Amygdala (tissue), 56 donors: ENCODE results near the gene CCDC106.

Experiments
- DNase-seq, 56 donors: peaks; one replicate each; lab custom pipeline; 2025; lab: John Stamatoyannopoulos, UW

The CCDC106 gene

DNA sequence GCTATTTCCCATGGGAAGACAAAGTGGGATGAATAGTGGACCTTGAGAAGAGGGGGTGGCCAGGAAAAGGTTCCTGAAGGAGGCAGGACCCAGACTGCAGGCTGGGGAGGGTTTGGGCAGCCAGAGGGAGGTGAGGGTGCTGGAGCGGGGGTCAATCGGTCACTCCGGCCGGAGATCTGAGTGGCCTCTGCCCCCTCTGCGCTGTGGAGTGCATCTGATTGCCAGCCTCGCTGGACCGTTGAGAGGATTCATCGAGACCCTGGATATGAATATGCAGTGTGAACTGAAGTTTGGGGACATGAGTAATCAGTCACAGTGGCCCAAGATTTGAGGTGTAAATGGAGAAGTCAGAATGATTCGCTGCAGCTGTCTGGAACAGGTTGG lies 12.7 kb upstream of the CCDC106 start:
- no peak for DNase-seq

DNA sequence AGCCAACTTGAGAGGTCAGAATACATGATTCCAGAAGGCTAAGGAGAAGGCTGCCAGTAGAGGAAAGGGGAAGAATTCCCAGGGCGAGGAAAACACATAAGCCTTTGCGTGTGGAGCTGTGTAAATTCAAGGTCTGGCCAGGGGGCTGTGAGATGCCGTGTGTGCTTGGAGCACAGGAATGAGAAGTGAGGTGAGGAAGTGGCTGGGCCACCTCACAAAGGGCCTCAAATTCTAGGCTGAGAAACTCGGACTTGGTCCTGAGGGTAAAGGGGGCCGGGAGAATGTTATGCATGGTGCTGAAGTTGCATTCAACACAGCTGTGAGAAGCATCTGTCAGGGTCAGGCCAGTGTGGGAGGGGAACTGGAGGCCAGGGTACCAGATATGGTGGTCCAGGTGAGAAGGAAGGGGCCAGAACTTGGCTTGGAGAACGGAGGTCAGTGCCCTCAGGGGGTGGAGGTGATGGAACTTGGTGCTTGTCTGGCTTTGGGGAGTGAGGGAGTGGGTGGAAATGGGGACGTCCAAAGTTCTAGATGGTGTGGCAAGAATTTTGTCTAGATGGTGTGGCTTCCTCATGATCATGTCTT lies 12.1 kb upstream of the CCDC106 start:
- DNase-seq: no peak

DNA sequence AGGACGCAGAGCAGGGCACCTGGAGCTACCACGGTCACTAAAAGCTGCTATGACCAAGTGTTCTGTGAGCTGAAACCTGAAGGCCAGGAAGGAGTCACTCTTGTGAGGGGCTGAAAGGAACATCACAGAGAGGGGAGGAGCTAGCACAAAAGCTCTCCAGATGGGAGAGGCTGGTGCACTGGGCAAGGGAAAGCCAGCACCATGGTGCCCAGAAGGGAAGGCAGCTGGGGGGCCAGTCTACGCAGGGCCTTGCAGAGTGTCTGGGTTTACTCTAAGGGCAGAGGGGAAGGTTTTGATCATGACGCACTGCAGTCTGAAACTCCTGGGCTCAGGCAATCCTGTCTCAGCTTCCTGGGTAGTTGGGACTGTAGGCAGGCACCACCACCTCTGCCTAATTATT lies 11.3 kb upstream of the CCDC106 start:
- no peak for DNase-seq

DNA sequence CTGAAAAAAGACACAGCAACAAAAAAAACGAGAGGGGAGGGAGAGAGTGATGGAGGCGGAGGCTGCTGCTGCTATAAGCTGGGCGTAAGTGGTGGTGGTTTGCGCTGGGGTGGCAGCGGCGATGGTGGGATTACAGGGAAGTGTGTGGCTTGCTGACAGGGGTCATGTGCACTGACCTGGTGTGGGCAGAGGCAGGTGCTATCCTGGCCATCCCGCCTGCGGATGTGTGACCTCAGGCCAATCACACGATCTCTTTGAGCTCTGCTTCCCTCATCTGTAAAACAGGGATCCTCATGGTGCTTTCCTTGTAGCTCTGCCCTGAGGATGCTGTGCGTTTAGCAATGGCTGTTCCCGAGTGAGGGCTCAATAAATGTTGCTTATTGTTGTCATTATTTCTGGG lies 10.5 kb upstream of the CCDC106 start:
- no peak for DNase-seq

DNA sequence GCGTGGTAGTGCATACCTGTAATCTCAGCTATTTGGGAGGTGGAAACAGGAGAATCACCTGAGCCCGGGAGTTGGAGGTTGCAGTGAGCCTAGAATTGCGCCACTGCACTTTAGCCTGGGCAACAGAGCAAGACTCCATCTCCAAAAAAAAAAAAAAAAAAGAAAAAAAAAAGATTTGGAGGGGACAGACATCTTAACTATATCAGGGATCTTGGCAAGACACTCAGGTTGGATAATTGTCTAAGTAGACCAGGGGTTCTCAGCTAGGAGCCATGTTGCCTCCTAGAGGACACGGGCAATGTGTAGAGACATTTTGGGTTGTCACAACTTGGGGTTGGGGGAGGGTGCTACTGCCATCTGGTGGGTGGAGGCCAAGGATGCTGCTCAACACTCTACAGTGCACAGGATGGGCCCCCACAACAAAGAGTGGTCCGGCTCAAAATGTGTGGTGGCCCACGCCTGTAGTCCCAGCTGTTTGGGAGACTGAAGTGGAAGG lies 9.1 kb upstream of the CCDC106 start:
- peak in 1 of 56 donors; percentile 35 for DNase-seq

DNA sequence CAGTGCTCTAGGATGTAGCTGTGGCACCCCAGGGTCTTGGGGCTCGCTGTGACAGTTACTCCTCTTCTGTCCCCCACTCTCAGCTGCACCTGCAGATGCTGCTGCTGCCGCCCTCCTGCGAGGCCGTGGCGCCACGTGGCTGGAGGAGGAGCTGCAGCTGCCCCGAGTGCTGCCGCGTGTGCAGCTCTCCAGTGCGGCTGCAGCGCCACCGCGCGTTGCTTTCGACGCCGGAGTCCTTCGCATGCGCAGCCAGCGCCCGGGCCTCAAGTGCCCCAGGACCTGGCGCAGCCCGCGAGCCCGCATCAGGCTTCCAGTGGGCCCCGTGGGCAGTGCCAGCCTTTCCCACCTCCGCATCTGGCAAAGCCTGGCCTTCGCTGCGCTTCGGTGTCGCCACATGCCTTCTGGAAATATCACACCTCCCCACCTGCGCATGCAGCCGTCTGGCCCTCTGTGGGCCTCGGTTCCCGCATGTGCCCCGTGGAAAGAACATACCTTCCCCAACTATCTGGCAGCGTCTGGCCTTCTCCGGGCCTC lies 7.9 kb upstream of the CCDC106 start:
- DNase-seq: peak in 32 of 56 donors; percentile 20 to 70 (median 46)

DNA sequence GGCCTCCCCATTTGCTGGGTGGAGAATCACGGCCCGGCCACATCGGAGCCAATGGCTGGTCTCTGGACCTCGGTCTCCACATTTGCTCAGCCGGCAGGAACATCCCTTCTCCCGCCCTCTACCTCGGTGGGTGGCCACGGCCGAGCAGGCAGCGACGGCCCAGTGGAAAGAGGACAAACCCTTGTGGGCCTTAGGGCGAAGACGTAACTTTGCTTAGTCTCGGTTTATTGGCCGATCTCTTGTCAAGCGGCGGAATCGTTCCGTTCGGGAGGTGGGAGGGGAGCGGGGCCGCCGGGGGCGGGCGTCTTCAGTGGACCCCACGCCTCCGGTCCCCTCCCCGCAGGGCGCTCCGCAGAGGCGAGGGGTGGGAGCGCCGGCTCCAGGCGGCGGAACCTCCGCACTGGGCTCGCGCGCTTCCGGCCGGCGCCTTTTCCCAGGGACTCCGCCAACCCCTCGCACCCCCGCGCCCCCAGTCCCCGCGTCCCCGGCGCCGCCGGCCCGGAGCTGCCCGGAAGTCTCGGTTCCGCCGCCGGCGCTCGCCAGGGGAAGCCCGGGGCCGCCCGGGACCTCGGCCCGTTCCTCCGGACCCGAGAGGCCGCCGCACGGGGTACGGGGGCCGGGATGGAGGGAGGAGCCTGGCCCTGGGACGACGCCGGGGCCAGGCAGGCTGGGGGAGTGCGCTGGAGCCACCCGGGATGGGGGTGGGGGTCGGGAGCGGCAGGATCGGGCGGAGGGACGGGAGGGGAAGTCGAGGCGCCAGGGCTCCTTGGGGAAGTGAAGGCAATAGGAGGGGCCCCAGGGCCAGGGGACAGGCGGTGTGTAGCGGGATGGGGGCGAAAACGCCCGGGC lies 7.2 kb upstream of the CCDC106 start, which contains the start of gene ZNF580:
TSS of gene ZNF580 (plus strand) at position 426 of the 849 bp plus-strand sequence. CDS start 1,507 bp downstream, outside the sequence.
- DNase-seq: peak in 45 of 56 donors; percentile 28 to 86 (median 63)

DNA sequence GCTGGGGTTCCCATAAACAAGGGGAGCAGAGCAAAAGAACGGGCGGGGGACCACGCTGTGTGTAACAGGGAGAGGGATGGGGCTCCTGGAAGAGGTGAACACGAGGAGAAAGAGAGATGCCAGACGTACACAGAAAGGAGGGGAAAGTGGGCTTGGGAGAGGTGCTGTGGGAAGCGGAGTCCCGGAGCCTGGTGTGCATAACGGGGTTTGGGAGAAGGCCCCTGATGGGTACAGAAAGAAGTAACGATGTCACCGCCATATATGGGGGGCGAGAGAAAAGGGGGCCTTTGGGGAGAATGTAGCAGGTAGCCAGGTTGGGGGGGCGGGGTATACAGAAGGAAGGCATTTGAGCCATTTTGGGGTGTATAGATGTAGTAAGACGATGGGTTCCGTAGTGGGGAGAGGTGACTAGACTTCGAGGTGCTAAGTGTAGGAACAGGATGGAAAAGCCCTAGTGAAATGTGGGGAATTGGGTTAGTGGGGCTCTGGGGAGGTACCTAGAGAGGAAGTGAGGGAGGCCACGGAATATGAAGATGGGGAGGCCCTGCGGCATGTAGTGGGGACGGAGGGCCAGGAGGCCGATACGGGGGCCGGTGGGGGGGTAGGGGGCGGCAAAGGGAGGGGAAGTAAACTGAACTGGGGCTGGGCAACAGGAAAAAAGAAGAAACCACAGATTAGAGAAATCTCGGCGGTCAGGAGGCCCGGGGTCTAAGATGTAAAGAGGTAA lies 6.4 kb upstream of the CCDC106 start:
- peak in 4 of 56 donors; percentile 36 to 61 (median 48) for DNase-seq

DNA sequence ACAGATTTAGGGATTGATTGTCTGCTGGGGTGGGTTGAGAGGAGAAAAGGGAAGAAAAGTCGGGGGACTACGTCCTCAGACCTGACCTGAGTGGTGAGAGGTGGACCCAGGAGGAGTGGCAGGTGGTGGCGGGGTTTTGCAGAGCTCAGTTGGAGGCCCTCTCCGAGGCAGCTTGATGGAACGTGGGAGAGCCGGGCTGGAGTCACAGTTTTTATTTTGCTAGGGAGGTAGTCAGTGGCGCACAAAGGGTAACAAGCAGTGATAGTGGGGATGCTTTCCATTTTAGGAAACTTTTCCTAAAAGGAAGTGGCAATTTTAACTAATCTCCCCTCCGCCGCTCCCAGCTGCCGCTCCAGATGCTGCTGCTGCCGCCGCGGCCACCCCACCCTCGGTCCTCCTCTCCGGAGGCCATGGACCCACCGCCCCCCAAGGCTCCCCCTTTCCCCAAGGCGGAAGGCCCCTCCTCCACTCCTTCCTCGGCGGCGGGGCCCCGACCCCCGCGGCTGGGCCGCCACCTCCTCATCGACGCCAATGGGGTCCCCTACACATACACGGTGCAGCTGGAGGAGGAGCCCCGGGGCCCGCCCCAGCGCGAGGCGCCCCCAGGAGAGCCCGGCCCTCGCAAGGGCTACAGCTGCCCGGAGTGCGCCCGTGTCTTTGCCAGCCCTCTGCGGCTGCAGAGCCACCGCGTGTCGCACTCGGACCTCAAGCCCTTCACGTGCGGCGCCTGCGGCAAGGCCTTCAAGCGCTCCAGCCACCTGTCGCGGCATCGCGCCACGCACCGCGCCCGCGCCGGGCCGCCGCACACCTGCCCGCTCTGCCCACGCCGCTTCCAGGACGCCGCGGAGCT lies 5.6 kb upstream of the CCDC106 start:
- peak in 6 of 56 donors; percentile 11 to 48 (median 26) for DNase-seq

DNA sequence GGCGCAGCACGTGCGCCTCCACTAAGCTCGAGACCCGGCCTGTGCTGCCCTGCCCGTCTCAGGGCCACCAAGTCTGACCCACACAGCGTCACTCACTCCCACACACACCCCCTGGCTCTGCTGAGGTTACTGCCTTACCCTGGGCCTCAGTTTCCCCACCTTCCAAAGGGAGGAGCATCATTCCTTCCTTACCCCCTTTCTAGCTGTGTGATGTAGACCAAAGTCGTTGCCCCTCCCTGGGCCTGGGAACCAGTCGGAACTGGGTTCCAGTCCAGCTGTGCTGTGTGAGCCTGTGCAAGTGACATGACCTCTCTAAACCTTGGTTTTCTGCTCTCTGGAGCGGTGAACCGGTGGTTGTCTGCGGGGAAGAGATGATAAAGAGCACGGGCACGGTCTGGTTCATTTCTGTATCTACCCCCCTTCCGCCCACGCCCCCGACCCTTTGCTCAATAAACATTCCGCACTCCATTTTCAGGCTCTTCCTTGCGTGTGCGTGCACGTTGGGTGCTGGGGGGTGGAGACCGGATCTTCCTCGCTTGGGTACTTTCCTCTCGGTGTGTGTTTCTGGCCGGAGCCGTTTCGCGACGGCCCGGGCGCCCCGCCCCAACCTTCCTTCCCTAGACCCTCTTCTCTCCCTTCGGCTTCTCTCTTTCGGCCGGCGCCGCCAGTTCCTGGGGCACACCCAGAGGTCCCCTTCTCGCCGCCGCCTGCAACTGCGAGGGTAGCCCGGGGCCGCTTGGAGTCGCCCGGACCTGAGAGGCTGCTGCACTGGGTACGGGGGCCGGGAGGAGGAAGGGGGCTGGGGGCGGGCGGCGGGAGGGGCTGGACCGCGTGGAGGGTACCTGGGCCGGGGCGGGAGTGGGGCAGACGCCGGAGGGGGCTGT lies 4.8 kb upstream of the CCDC106 start, which contains the start of gene ZNF581:
TSS of gene ZNF581 (plus strand) at position 647 of the 884 bp plus-strand sequence. CDS start 923 bp downstream, outside the sequence.
- peak in 53 of 56 donors; percentile 26 to 83 (median 58) for DNase-seq

DNA sequence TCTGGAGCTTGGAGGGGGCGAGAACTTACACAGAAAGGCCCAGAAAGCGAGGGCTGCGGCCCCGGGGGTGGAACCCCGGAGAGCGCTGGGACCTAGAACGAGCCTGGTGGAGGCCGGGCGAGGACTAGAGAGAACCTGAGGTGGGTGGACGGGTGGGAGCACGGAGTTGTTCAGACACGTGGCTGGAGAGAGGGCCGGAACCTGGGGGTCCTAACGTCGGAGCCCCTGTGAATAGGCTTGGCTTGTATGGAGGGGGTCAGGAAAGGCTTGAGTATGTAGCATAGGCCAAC lies 4.2 kb upstream of the CCDC106 start:
- DNase-seq: peak in 3 of 56 donors; percentile 34 to 54 (median 44)

DNA sequence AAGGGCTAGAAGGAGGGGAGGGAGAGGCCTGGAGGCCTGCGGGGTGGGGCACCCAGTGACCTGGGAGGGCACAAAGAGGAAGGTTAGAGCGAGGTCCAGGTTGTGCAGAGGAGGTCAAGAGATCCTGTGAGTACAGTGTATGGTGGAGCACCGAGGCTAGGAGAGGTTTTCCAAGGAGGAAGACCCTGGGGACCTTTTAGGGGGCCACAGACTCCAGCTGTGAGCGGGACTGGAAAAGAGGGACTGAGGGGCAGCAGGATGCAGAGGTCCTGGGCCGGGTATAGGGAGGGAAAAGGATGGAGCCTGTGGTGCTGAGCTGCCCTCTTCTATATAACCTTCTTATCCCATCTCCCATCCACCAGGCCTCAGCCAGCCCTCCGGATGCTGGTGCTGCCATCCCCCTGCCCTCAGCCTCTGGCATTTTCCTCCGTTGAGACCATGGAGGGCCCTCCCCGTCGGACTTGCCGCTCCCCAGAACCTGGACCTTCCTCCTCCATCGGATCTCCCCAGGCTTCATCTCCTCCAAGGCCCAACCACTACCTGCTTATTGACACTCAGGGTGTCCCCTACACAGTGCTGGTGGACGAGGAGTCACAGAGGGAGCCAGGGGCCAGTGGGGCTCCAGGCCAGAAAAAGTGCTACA lies 3.7 kb upstream of the CCDC106 start:
- DNase-seq: no peak

DNA sequence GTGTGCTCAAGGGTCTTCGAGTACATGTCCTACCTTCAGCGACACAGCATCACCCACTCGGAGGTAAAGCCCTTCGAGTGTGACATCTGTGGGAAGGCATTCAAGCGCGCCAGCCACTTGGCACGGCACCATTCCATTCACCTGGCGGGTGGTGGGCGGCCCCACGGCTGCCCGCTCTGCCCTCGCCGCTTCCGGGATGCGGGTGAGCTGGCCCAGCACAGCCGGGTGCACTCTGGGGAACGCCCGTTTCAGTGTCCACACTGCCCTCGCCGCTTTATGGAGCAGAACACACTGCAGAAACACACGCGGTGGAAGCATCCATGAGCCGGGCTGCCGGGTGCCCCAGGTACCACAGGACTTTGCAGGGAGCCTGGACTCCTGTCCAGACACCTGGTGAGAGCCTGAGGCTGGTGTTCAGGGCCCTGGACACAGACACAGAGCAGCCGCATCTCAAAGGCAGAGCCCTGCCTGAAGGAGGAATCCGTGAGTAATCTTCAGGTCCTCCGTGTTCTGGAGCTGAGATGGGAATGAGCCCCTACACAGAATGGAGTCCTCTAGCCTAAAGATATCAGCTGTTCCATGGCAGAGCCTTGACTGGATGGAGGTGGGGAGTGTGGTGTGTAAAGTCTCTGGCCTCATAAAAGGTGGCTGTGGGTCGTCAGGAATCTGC lies 3.0 kb upstream of the CCDC106 start:
- DNase-seq: no peak

DNA sequence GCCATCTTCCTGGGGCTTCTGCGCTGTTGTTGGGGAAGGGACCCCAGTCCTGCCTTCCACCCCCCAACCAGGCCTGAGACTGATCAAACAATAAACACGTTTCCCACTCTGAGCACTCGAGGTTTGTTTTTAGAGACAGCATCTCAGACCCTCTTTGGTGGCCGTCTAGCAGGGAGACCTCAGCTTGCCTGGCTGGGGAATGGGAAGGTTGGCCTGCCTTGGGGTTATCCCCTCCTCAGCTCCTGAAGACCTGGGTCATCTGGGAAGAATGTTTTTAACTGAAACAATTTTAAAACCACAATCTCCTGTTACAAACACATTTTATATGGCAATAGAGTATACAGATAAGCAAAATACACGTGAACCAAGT lies 2.5 kb upstream of the CCDC106 start:
- no peak for DNase-seq

DNA sequence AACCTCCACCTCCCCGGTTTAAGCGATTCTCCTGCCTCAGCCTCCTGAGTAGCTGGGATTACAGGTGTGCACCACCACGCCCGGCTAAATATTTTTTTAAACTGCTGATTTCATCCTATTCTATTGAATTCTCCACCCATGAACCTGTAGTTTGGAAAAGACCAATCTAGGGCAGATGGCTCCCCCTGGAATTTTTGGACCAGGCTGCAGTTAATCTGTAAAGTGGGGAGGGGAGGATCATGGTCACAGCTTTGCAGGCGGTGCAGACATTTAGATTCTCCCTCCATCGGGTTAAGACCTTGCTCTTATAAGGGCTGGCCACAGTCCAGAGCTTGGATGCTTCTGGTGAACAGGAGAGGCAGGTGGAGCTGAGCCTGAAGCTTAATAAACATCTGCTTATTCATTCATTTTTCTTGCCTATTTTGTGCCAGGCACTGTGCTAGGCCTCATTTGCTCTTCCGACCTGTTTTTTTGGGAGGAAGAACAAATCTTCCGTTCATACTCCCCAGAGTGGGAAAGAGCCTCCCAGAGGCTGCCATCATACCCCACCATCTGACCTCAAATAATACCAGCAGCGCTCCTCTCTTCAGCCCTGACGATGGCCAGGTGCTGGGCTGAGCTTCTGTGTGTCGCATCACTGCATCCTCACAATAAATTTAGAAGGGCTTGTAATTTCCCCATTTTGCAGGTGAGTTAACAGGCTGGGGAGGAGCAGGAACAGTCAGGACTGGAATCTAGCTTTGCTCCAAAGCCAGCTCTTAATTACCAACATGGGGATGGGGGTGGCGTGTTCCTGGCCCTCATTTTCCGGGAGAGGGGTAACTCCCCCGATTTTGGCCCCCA lies 902 bp upstream of the CCDC106 start:
- DNase-seq: no peak

DNA sequence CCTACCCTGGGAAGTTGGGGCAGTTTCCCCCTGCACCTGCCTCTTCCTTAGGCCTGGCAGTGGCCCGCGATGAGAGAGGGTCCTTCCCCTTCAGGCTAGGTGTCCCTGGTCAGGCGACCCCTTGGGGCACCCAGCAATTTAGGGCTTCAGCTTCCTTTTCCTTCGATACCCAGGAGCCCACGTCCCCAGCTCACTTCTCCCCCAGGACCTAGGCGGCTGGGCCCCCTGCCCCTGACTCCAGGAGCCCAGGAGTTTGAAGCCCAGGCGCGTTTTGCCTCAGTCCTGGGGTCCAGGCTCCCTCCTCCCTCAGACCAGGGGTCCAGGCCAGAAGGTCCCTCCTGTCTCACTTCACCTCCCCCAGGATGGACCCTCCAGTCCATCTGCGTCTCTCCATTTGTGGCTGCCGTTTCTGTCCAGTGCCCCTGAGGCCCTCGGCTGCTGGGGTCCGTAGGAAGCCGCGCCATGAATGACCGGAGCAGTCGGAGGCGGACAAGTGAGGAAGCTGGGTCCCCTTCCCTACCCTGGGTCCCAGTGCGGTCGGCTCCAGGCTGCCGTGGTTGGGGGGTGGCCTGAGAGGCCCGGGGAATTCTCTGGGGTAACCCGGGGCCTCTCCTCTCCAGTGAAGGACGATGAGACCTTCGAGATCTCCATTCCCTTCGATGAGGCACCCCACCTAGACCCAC lies 714 bp downstream of the CCDC106 start:
- DNase-seq: no peak
